ENCODE data around the gene DOCK7. TPM values are rescaled to one million over a fixed set of nuclear protein-coding genes. Genes with fewer than 3 reads are reported as not detected.

Gene DOCK7
- total RNA-seq, 2 experiments from 2014 or later = 5.8 to 7.1 TPM

- peaks cover 15% of the 10 kb centered on the region for H3K36me3 Mint-ChIP-seq
Measured at GRCh38 chr1:62436466-62437272, 251.5 kb downstream of the DOCK7 start, which contains the start of gene USP1. Gene USP1 (plus strand): TSS chr1:62437049. CDS start chr1:62439868, 2,819 bp downstream.

GRCh38 chr1:62436039-62436465 is 252.1 kb downstream of the DOCK7 start:
- peak overlapping the region; percentile 98 for H3K4me3 Mint-ChIP-seq

More at GRCh38 chr1:62436466-62437272, 251.5 kb downstream of the DOCK7 start, which contains the start of gene USP1:
- Mint-ChIP-seq H3K9me3 (no peaks in the 10 kb centered on the region), H3K27ac (peak within 1 kb of the TSS; percentile 98), H3K27me3 (peaks cover 2% of the 10 kb centered on the region), H3K4me3 (peak within 1 kb of the TSS; percentile 98), H3K4me1 (peaks cover 17% of the 10 kb centered on the region)
- ATAC-seq (ENCODE audit: low read depth) (peak; percentile 89), DNase-seq (peak; percentile 94)
- POLR2A ChIA-PET = interaction anchor here (0.6 to 1.6 kb wide), 7 partner anchors 10 to 347 kb away, joined by 3 to 6 read pairs (median 3); partner anchors contain the start of gene ATG4C

GRCh38 chr1:62435231-62436038 is 252.8 kb downstream of the DOCK7 start:
- DNase-seq (no peak), ATAC-seq (ENCODE audit: low read depth) (no peak)
- no peaks in the 10 kb centered on the region for H3K9me3 Mint-ChIP-seq
- peaks cover 10% of the 10 kb centered on the region for H3K36me3 Mint-ChIP-seq
- H3K4me3 Mint-ChIP-seq = peak overlapping the region; percentile 98
- POLR2A ChIA-PET = interaction anchor here (0.6 to 1.6 kb wide), 7 partner anchors 10 to 744 kb away, joined by 3 to 6 read pairs (median 4); partner anchors contain the start of gene ATG4C
- peak overlapping the region; percentile 98 for H3K27ac Mint-ChIP-seq
- peaks cover 15% of the 10 kb centered on the region for H3K4me1 Mint-ChIP-seq
- peaks cover 2% of the 10 kb centered on the region for H3K27me3 Mint-ChIP-seq

More at GRCh38 chr1:62436039-62436465, 252.1 kb downstream of the DOCK7 start:
- no peak for ATAC-seq (ENCODE audit: low read depth)
- POLR2A ChIA-PET = interaction anchor here (0.6 to 1.6 kb wide), 8 partner anchors 10 to 745 kb away, joined by 3 to 6 read pairs (median 4); partner anchors contain the start of gene ATG4C
- peak; percentile 97 for DNase-seq
- peaks cover 2% of the 10 kb centered on the region for H3K27me3 Mint-ChIP-seq
- H3K27ac Mint-ChIP-seq = peak overlapping the region; percentile 98
- peaks cover 17% of the 10 kb centered on the region for H3K4me1 Mint-ChIP-seq
- H3K36me3 Mint-ChIP-seq = peaks cover 13% of the 10 kb centered on the region
- no peaks in the 10 kb centered on the region for H3K9me3 Mint-ChIP-seq

- no peak overlapping the region for H3K27ac Mint-ChIP-seq
- ATAC-seq (ENCODE audit: low read depth) (no peak), DNase-seq (no peak)
- H3K4me1 Mint-ChIP-seq = peaks cover 9% of the 10 kb centered on the region
- POLR2A ChIA-PET = no interaction called here
- no peaks in the 10 kb centered on the region for H3K9me3 Mint-ChIP-seq
- peaks cover 2% of the 10 kb centered on the region for H3K27me3 Mint-ChIP-seq
- peak overlapping the region; percentile 98 for H3K4me3 Mint-ChIP-seq
- peaks cover 7% of the 10 kb centered on the region for H3K36me3 Mint-ChIP-seq
Measured at GRCh38 chr1:62434618-62435001, 253.6 kb downstream of the DOCK7 start.

GRCh38 chr1:62433861-62434617 is 254.1 kb downstream of the DOCK7 start:
- DNase-seq (no peak), ATAC-seq (ENCODE audit: low read depth) (no peak)
- Mint-ChIP-seq H3K27ac (no peak overlapping the region), H3K36me3 (peaks cover 7% of the 10 kb centered on the region), H3K4me1 (peaks cover 9% of the 10 kb centered on the region), H3K9me3 (no peaks in the 10 kb centered on the region), H3K4me3 (peak overlapping the region; percentile 32), H3K27me3 (peaks cover 2% of the 10 kb centered on the region)
- POLR2A ChIA-PET = no interaction called here

GRCh38 chr1:62429581-62429980 is 258.6 kb downstream of the DOCK7 start:
- Mint-ChIP-seq H3K9me3 (no peaks in the 10 kb centered on the region), H3K36me3 (no peaks in the 10 kb centered on the region), H3K4me3 (no peak overlapping the region), H3K4me1 (no peaks in the 10 kb centered on the region), H3K27ac (no peak overlapping the region), H3K27me3 (peaks cover 2% of the 10 kb centered on the region)
- POLR2A ChIA-PET = no interaction called here
- ATAC-seq (ENCODE audit: low read depth) (no peak), DNase-seq (no peak)

GRCh38 chr1:62428351-62428750 is 259.8 kb downstream of the DOCK7 start:
- DNase-seq = no peak
- Mint-ChIP-seq H3K27ac (no peak overlapping the region), H3K36me3 (no peaks in the 10 kb centered on the region), H3K27me3 (peaks cover 2% of the 10 kb centered on the region), H3K9me3 (no peaks in the 10 kb centered on the region), H3K4me1 (no peaks in the 10 kb centered on the region), H3K4me3 (no peak overlapping the region)
- no peak for ATAC-seq (ENCODE audit: low read depth)
- POLR2A ChIA-PET = no interaction called here

- DNase-seq = no peak
- no peaks in the 10 kb centered on the region for H3K36me3 Mint-ChIP-seq
- no peak for ATAC-seq (ENCODE audit: low read depth)
- H3K9me3 Mint-ChIP-seq = no peaks in the 10 kb centered on the region
- H3K27ac Mint-ChIP-seq = no peak overlapping the region
- POLR2A ChIA-PET = no interaction called here
- H3K27me3 Mint-ChIP-seq = no peaks in the 10 kb centered on the region
- no peak overlapping the region for H3K4me3 Mint-ChIP-seq
- no peaks in the 10 kb centered on the region for H3K4me1 Mint-ChIP-seq
Measured at GRCh38 chr1:62426794-62427193, 261.4 kb downstream of the DOCK7 start.

GRCh38 chr1:62426237-62426636 is 261.9 kb downstream of the DOCK7 start:
- ATAC-seq (ENCODE audit: low read depth) (no peak), DNase-seq (no peak)
- Mint-ChIP-seq H3K4me3 (no peak overlapping the region), H3K27me3 (peaks cover under 1% of the 10 kb centered on the region), H3K9me3 (no peaks in the 10 kb centered on the region), H3K36me3 (no peaks in the 10 kb centered on the region), H3K27ac (no peak overlapping the region), H3K4me1 (no peaks in the 10 kb centered on the region)
- POLR2A ChIA-PET = interaction anchor here (1.5 kb wide), 1 partner anchor 10 kb away, joined by 4 read pairs; no protein-coding TSS in a partner anchor

GRCh38 chr1:62425041-62425440 is 263.1 kb downstream of the DOCK7 start:
- ATAC-seq (ENCODE audit: low read depth) (no peak), DNase-seq (no peak)
- Mint-ChIP-seq H3K36me3 (no peaks in the 10 kb centered on the region), H3K9me3 (no peaks in the 10 kb centered on the region), H3K27ac (no peak overlapping the region), H3K4me3 (no peak overlapping the region), H3K4me1 (no peaks in the 10 kb centered on the region), H3K27me3 (peaks cover 4% of the 10 kb centered on the region)
- POLR2A ChIA-PET = interaction anchor here (1.5 kb wide), 1 partner anchor 11 kb away, joined by 4 read pairs; no protein-coding TSS in a partner anchor

- no peak for DNase-seq
- no peaks in the 10 kb centered on the region for H3K4me1 Mint-ChIP-seq
- POLR2A ChIA-PET = no interaction called here
- no peaks in the 10 kb centered on the region for H3K36me3 Mint-ChIP-seq
- H3K9me3 Mint-ChIP-seq = no peaks in the 10 kb centered on the region
- no peak for ATAC-seq (ENCODE audit: low read depth)
- no peak overlapping the region for H3K27ac Mint-ChIP-seq
- no peak overlapping the region for H3K4me3 Mint-ChIP-seq
- peaks cover 4% of the 10 kb centered on the region for H3K27me3 Mint-ChIP-seq
Measured at GRCh38 chr1:62424411-62424810, 263.8 kb downstream of the DOCK7 start.

- POLR2A ChIA-PET = no interaction called here
- Mint-ChIP-seq H3K9me3 (no peaks in the 10 kb centered on the region), H3K27ac (no peak overlapping the region), H3K27me3 (peaks cover 4% of the 10 kb centered on the region), H3K36me3 (no peaks in the 10 kb centered on the region), H3K4me1 (no peaks in the 10 kb centered on the region), H3K4me3 (no peak overlapping the region)
- DNase-seq = no peak
- ATAC-seq (ENCODE audit: low read depth) = no peak
Measured at GRCh38 chr1:62423580-62424242, 264.5 kb downstream of the DOCK7 start.

Measured in activated naive CD8-positive, alpha-beta T cell treated with anti-CD3 and anti-CD28 coated beads, Interleukin-2, amount 10 ng/mL, durations not matched to agents 7 days and 5 days (primary cell).